ENCODE data around the gene IGF2BP3.

The IGF2BP3 gene

GRCh38 chr7:23373151-23374004, 96.9 kb downstream of the IGF2BP3 start:
- DNase-seq: no peak

- DNase-seq: no peak
Measured at GRCh38 chr7:23372611-23373010, 97.7 kb downstream of the IGF2BP3 start.

GRCh38 chr7:23371654-23372053, 98.6 kb downstream of the IGF2BP3 start:
- DNase-seq: no peak

- DNase-seq: no peak
Measured at GRCh38 chr7:23369695-23370404, 100.4 kb downstream of the IGF2BP3 start.

GRCh38 chr7:23369100-23369499, 101.2 kb downstream of the IGF2BP3 start:
- DNase-seq: no peak

- no peak for DNase-seq
Measured at GRCh38 chr7:23358152-23358674, 112.1 kb downstream of the IGF2BP3 start.

- peak; percentile 38 for DNase-seq
Measured at GRCh38 chr7:23357190-23358093, 112.8 kb downstream of the IGF2BP3 start.

GRCh38 chr7:23356726-23357125, 113.6 kb downstream of the IGF2BP3 start:
- no peak for DNase-seq

- DNase-seq: no peak
Measured at GRCh38 chr7:23356168-23356567, 114.1 kb downstream of the IGF2BP3 start.

- DNase-seq: no peak
Measured at GRCh38 chr7:23353172-23353571, 117.1 kb downstream of the IGF2BP3 start.

GRCh38 chr7:23350466-23350865, 119.8 kb downstream of the IGF2BP3 start:
- no peak for DNase-seq

GRCh38 chr7:23349484-23350157, 120.7 kb downstream of the IGF2BP3 start:
- DNase-seq: peak; percentile 84

- peak; percentile 87 for DNase-seq
Measured at GRCh38 chr7:23347682-23348180, 122.6 kb downstream of the IGF2BP3 start.

- no peak for DNase-seq
Measured at GRCh38 chr7:23347033-23347681, 123.1 kb downstream of the IGF2BP3 start.

- no peak for DNase-seq
Measured at GRCh38 chr7:23346316-23346715, 124.0 kb downstream of the IGF2BP3 start.

- no peak for DNase-seq
Measured at GRCh38 chr7:23345601-23346000, 124.7 kb downstream of the IGF2BP3 start.

GRCh38 chr7:23343806-23344475, 126.3 kb downstream of the IGF2BP3 start:
- no peak for DNase-seq

GRCh38 chr7:23343102-23343501, 127.2 kb downstream of the IGF2BP3 start:
- DNase-seq: no peak

- DNase-seq: peak; percentile 19
Measured at GRCh38 chr7:23341846-23342598, 128.3 kb downstream of the IGF2BP3 start.

GRCh38 chr7:23338863-23339262, 131.4 kb downstream of the IGF2BP3 start:
- no peak for DNase-seq

All from fibroblast of skin of scalp (primary cell).